HEK293 (cell line): ENCODE data around the gene TMEM151B.

Source experiments
- HOXA7 ChIP-seq: sonication (generic); formaldehyde crosslinking; IDR thresholded peaks from 2 replicates; pipeline ENCODE4 v1.8.1; 2022; ENCODE audit warnings: missing genetic modification reagents, borderline replicate concordance
- PRDM10 ChIP-seq: fragments of 450-650 bp; formaldehyde crosslinking; IDR thresholded peaks from 2 replicates; pipeline ENCODE4 v1.5.1; 2016; ENCODE audit warnings: missing biosample characterization, missing genetic modification characterization
- ZNF600 ChIP-seq: fragments of 450-650 bp; formaldehyde crosslinking; IDR thresholded peaks from 2 replicates; pipeline ENCODE4 v1.5.1; 2016; ENCODE audit warnings: missing biosample characterization, missing genetic modification characterization
- ZNF704 ChIP-seq: fragments of 450-650 bp; formaldehyde crosslinking; IDR thresholded peaks from 2 replicates; pipeline ENCODE4 v1.5.1; 2016; ENCODE audit warnings: missing biosample characterization, missing genetic modification characterization
- ZNF747 ChIP-seq: fragments of 450-650 bp; formaldehyde crosslinking; IDR thresholded peaks from 2 replicates; pipeline ENCODE4 v1.5.1; 2016; ENCODE audit warnings: missing biosample characterization, missing genetic modification characterization
- TF ChIP-seq, protein P1 (sequence below): fragments of 450-650 bp; formaldehyde crosslinking; IDR thresholded peaks from 2 replicates; pipeline ENCODE4 v1.5.1; 2016; ENCODE audit warnings: missing biosample characterization, missing genetic modification characterization
- TF ChIP-seq, protein P2 (sequence below): fragments of 450-650 bp; formaldehyde crosslinking; IDR thresholded peaks from 2 replicates; pipeline ENCODE4 v1.5.1; 2016; ENCODE audit warnings: missing biosample characterization, missing genetic modification characterization
- TF ChIP-seq, protein P3 (sequence below): fragments of 450-650 bp; formaldehyde crosslinking; IDR thresholded peaks from 2 replicates; pipeline ENCODE4 v1.5.1; 2016; ENCODE audit warnings: missing biosample characterization, missing genetic modification characterization

DNA sequence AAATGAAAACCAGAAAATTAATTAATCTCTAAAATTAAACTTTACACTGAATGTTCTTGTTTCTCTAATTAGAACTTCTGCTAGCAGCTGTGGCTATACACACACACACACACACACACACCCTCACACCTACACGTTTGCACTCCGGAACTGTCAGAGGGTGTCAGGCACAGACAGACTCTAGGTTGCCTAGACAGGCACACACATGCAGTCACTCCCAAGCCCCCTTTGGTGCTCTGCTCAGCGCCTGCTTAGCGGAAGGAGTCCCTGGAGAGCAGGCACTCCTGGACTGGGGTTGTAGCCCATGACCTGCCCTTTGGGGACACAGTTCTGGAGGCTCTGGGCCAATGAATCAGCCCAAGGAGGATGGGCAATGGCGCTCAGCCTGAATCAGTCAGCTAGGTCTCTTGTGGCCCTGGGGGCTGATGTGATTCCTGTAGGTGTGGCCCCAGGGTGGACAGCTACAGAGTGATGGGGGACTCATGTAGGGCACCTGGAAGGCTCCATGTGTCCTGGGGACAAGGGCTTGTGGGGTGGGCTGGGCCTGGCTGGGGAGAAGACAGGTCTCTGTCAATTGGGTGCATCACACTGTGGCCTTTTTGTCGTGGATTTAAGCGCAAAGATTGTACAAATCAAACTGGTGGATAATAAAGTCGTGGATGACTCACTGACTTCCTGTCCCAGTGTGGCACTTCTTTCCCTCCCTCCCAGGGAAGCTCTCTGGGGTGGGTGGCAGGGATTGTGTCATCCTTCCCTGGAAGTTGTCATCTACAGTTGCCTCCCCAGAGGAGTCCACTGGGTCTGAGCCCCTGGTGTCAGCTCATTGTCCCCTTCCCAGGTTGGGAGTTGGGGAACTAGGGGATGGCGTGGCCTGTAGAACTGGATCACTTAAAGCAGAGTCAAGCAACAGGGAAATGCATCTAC is 8.8 kb downstream of the TMEM151B start:
- no peak for TF ChIP-seq ZNF747
- TF ChIP-seq, protein P1, sequence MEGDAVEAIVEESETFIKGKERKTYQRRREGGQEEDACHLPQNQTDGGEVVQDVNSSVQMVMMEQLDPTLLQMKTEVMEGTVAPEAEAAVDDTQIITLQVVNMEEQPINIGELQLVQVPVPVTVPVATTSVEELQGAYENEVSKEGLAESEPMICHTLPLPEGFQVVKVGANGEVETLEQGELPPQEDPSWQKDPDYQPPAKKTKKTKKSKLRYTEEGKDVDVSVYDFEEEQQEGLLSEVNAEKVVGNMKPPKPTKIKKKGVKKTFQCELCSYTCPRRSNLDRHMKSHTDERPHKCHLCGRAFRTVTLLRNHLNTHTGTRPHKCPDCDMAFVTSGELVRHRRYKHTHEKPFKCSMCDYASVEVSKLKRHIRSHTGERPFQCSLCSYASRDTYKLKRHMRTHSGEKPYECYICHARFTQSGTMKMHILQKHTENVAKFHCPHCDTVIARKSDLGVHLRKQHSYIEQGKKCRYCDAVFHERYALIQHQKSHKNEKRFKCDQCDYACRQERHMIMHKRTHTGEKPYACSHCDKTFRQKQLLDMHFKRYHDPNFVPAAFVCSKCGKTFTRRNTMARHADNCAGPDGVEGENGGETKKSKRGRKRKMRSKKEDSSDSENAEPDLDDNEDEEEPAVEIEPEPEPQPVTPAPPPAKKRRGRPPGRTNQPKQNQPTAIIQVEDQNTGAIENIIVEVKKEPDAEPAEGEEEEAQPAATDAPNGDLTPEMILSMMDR (tag by site-specific recombination) = no peak
- TF ChIP-seq, protein P2, sequence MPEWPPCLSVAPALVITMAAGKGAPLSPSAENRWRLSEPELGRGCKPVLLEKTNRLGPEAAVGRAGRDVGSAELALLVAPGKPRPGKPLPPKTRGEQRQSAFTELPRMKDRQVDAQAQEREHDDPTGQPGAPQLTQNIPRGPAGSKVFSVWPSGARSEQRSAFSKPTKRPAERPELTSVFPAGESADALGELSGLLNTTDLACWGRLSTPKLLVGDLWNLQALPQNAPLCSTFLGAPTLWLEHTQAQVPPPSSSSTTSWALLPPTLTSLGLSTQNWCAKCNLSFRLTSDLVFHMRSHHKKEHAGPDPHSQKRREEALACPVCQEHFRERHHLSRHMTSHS (tag by site-specific recombination) = no peak
- no peak for TF ChIP-seq HOXA7 (CRISPR knock-in tag)
- TF ChIP-seq PRDM10 (tag by site-specific recombination) = no peak
- TF ChIP-seq, protein P3, sequence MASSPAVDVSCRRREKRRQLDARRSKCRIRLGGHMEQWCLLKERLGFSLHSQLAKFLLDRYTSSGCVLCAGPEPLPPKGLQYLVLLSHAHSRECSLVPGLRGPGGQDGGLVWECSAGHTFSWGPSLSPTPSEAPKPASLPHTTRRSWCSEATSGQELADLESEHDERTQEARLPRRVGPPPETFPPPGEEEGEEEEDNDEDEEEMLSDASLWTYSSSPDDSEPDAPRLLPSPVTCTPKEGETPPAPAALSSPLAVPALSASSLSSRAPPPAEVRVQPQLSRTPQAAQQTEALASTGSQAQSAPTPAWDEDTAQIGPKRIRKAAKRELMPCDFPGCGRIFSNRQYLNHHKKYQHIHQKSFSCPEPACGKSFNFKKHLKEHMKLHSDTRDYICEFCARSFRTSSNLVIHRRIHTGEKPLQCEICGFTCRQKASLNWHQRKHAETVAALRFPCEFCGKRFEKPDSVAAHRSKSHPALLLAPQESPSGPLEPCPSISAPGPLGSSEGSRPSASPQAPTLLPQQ = no peak
- no peak for TF ChIP-seq ZNF600 (tag by site-specific recombination)
- TF ChIP-seq ZNF704 (tag by site-specific recombination) = no peak
